Osteoblast (primary cell): ENCODE results near the gene SLC26A1. TPM values are rescaled to one million over a fixed set of nuclear protein-coding genes. Genes with fewer than 3 reads are reported as not detected.
"Not testable (repeated sequence)": the region's sequence is repeated elsewhere in the genome, so short reads cannot be mapped to it uniquely, and the experiment has no call there.

Experiments
- DNase-seq: peaks from one replicate; pipeline ENCODE4 v3.0.0; 2011; ENCODE audit warnings: low spot score, mixed read lengths; ENCODE audit not compliant: insufficient read length; ENCODE audit errors: missing footprints
- H2AFZ ChIP-seq: 2 replicates; pipeline ENCODE4 v1.6.0; 2011; ENCODE audit warnings: mild to moderate bottlenecking, low read length
- H3K27ac ChIP-seq: 2 replicates; pipeline ENCODE4 v1.5.1; 2011; ENCODE audit warnings: mild to moderate bottlenecking, low read depth, low read length, moderate library complexity
- H3K27me3 ChIP-seq: 2 replicates; pipeline ENCODE4 v1.6.0; 2012; ENCODE audit warnings: mild to moderate bottlenecking, control low read depth, inconsistent platforms, low read length, moderate library complexity; ENCODE audit not compliant: insufficient read depth
- H3K36me3 ChIP-seq: 2 replicates; pipeline ENCODE4 v1.5.1; 2011; ENCODE audit warnings: mild to moderate bottlenecking, low read length, control low read depth, moderate library complexity; ENCODE audit not compliant: insufficient read depth
- H3K4me1 ChIP-seq: 2 replicates; pipeline ENCODE4 v1.5.1; 2011; ENCODE audit warnings: mild to moderate bottlenecking, low read length, control low read depth, moderate library complexity; ENCODE audit not compliant: insufficient read depth
- H3K4me2 ChIP-seq: 2 replicates; pipeline ENCODE4 v1.6.0; 2011; ENCODE audit warnings: mild to moderate bottlenecking, low read length; ENCODE audit not compliant: insufficient read depth
- H3K4me3 ChIP-seq: fragments of 200-600 bp; sonication (generic); 3 replicates; pipeline ENCODE4 v1.5.1; 2012; ENCODE audit warnings: mild to moderate bottlenecking, low read length, inconsistent platforms; ENCODE audit not compliant: insufficient read depth
- H3K79me2 ChIP-seq: 2 replicates; pipeline ENCODE4 v1.6.0; 2012; ENCODE audit warnings: mild to moderate bottlenecking, low read length, control low read depth, inconsistent platforms; ENCODE audit not compliant: insufficient read depth
- H3K9me3 ChIP-seq: 2 replicates; pipeline ENCODE4 v1.5.1; 2011; ENCODE audit warnings: low read depth, low read length, control low read depth
- H4K20me1 ChIP-seq: 2 replicates; pipeline ENCODE4 v1.6.0; 2012; ENCODE audit warnings: mild to moderate bottlenecking, low read length, control low read depth; ENCODE audit not compliant: insufficient read depth
- total RNA-seq: library from RNA; depleted of rRNA; stranded (reverse); fragments of >200 nt; gene quantifications from 2 replicates; pipeline ENCODE4 v1.2.3, GENCODE V29; 2012
- TF ChIP-seq, protein P1 (sequence below): IDR thresholded peaks from 2 replicates; pipeline ENCODE4 v1.5.1; 2011; ENCODE audit warnings: mild to moderate bottlenecking, low read depth, low read length, moderate library complexity; ENCODE audit errors: extremely low read depth

SLC26A1 gene
- total RNA-seq, 1 donor = 0.36 TPM

DNA sequence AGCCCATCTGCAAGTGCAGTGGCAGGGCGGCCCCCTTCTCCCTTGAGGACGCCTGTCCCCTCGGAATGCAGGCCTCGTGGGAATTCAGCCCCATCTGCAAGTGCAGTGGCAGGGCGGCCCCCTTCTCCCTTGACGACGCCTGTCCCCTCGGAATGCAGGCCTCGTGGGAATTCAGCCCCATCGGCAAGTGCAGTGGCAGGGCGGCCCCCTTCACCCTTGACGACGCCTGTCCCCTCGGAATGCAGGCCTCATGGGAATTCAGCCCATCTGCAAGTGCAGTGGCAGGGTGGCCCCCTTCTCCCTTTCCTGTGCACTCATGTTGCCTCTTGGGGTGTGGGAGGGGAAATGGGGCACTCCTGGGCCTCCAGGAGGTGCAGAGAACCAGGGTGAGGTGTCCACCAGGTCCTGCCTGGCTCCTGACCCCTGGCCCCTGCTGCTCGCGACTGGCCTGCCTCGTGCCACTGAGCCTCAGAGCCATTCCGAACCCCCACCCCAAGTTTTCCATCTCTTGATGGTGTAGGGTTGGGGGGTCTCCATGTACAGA is 6.8 kb upstream of the SLC26A1 start:
- Histone ChIP-seq H3K4me1 (no peaks in the 10 kb centered on the region), H3K27me3 (peaks cover 67% of the 10 kb centered on the region), H3K36me3 (no peaks in the 10 kb centered on the region), H3K4me2 (no peak overlapping the region), H3K9me3 (no peaks in the 10 kb centered on the region), H4K20me1 (peaks cover 22% of the 10 kb centered on the region), H3K79me2 (no peaks in the 10 kb centered on the region), H2AFZ (no peak overlapping the region), H3K27ac (no peak overlapping the region), H3K4me3 (no peak overlapping the region)
- no peak for DNase-seq
- TF ChIP-seq, protein P1, sequence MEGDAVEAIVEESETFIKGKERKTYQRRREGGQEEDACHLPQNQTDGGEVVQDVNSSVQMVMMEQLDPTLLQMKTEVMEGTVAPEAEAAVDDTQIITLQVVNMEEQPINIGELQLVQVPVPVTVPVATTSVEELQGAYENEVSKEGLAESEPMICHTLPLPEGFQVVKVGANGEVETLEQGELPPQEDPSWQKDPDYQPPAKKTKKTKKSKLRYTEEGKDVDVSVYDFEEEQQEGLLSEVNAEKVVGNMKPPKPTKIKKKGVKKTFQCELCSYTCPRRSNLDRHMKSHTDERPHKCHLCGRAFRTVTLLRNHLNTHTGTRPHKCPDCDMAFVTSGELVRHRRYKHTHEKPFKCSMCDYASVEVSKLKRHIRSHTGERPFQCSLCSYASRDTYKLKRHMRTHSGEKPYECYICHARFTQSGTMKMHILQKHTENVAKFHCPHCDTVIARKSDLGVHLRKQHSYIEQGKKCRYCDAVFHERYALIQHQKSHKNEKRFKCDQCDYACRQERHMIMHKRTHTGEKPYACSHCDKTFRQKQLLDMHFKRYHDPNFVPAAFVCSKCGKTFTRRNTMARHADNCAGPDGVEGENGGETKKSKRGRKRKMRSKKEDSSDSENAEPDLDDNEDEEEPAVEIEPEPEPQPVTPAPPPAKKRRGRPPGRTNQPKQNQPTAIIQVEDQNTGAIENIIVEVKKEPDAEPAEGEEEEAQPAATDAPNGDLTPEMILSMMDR = no peak

DNA sequence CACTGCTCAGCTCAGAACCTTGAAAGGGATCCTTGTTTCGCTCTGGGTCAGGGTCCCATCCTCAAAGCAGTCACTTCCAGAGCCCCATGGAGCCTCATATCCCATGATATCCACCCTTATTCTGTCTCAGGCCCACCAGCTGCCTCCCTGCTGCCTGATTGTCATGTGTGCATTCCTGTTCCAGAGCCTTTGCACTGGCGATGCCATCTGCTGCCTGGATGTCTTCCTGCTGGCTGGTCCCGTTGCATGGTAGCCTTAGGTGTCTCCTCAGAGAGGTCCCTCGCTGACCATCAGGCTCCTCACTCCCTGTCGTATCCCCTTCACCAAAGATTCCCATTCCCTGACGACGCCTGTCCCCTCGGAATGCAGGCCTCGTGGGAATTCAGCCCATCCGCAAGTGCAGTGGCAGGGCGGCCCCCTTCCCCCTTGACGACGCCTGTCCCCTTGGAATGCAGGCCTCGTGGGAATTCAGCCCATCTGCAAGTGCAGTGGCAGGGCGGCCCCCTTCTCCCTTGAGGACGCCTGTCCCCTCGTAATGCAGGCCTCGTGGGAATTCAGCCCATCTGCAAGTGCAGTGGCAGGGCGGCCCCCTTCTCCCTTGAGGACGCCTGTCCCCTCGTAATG is 6.1 kb upstream of the SLC26A1 start:
- H3K36me3 ChIP-seq, H3K27ac ChIP-seq, H3K79me2 ChIP-seq, H3K4me3 ChIP-seq, H2AFZ ChIP-seq, H3K9me3 ChIP-seq, DNase-seq, H3K4me2 ChIP-seq, H3K4me1 ChIP-seq: not testable (repeated sequence)
- Histone ChIP-seq H3K27me3 (peaks cover 62% of the 10 kb centered on the region), H4K20me1 (peaks cover 22% of the 10 kb centered on the region)

DNA sequence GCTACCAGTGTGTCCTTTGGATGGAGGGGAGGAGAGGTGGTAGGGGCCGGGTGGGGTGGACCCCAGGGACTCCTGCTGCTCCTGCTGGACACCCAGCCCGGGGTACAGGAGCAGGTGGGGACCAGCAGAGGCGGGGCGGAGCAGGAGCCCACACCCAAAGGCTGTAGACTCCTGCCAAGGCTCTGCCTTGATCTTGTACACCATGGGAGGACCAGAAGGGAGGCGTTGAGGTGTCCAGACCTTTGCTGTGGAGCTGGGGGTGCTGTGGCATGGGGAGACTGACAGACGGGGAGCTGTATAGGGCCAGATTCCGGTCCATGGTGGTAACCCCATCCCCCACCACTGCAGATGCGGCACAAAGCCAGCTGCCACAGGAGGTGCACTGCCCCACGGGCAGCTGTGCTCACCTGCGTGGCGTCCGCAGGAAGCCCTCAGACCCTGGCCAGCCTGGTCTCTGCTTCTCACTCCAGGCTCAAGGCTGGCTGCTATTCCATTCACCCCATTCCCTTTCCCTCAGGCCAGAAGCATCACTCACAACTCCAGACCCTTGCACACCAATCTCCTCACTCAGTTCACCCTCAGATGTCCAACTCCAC is 5.0 kb upstream of the SLC26A1 start:
- H3K27me3 ChIP-seq = peaks cover 54% of the 10 kb centered on the region
- H3K4me1 ChIP-seq = no peaks in the 10 kb centered on the region
- H3K79me2 ChIP-seq = no peaks in the 10 kb centered on the region
- H3K4me3 ChIP-seq = no peak overlapping the region
- peaks cover 22% of the 10 kb centered on the region for H4K20me1 ChIP-seq
- no peak for DNase-seq
- TF ChIP-seq, protein P1 = no peak
- H3K9me3 ChIP-seq = no peaks in the 10 kb centered on the region
- no peak overlapping the region for H3K4me2 ChIP-seq
- H3K36me3 ChIP-seq = no peaks in the 10 kb centered on the region
- no peak overlapping the region for H3K27ac ChIP-seq
- H2AFZ ChIP-seq = no peak overlapping the region

DNA sequence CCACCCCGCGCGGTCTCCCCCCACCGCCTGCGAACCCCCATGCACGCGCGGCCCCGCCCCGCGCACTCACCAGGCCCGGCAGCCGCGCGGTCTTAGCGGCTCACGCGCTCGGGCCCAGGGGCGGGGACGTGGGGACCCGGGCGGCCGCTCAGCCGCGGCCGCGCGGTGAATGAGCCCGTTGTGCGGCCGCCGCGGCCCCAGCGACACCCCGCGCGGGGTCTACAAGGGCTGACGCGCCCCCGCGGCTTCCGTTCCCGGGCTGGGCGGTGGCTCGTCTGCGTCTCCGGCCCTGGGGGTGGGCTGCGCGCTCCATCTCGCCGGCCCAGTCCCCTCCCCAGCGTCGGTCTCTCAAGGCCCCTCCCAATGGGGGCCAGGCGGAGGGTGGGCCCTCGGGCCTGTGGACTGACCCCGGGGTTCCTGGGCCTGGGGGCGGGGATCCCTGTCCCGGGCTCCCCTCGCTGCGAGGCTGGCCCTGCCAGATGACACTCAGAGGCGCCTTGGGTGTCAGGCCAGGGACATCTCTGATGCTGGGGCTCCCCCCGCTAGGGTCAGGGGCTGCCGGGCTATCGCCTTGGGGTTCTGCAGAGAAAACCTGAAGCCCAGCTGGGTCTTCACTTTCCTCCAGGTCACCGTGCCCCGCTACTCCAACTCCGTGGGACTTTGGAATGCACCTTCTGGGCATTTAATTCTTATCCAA is 4.3 kb upstream of the SLC26A1 start:
- no peaks in the 10 kb centered on the region for H3K4me1 ChIP-seq
- peak; percentile 97 for DNase-seq
- no peak overlapping the region for H2AFZ ChIP-seq
- peaks cover 49% of the 10 kb centered on the region for H3K27me3 ChIP-seq
- TF ChIP-seq, protein P1 = no peak
- H3K9me3 ChIP-seq = no peaks in the 10 kb centered on the region
- no peak overlapping the region for H3K4me3 ChIP-seq
- no peaks in the 10 kb centered on the region for H3K79me2 ChIP-seq
- H3K36me3 ChIP-seq = no peaks in the 10 kb centered on the region
- no peak overlapping the region for H3K27ac ChIP-seq
- peaks cover 28% of the 10 kb centered on the region for H4K20me1 ChIP-seq
- H3K4me2 ChIP-seq = no peak overlapping the region
